Measurements from ENCODE around the gene CEP290. TPM values are rescaled to one million over a fixed set of nuclear protein-coding genes. Genes with fewer than 3 reads are reported as not detected.

The CEP290 gene
- polyA plus RNA-seq, 6 donors from 2014 or later, result 2.0 to 12.5 (median 7.8) TPM

DNA sequence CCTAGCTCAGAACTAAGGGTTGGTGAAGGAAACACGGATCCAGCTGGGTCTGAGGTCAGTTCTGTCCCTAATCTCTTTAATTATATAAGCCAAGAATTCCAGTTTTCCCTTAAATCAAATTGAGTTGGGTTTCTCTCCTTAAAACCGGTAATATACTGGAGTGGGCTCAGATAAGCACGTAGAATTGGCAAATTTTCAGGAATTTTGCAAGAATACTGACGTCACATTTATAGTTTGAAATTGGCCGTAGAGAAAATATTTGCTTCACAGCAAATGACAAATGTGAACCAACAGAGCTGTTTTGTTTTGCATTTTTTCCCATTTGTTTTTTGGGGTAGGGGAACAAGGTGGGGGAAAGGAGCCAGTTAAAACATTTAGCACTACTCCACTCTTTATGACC is 130.1 kb downstream of the CEP290 start:
- H3K4me1 Mint-ChIP-seq, result no peaks in the 10 kb centered on the region
- ATAC-seq (ENCODE audit: low read depth in 2 of 2), result no peak
- peaks cover 0 to 4% of the 10 kb centered on the region in 2 donors for H3K36me3 Mint-ChIP-seq
- no peak overlapping the region for H3K4me3 Mint-ChIP-seq
- no peak for DNase-seq
- peaks cover 0 to 4% (median 2%) of the 10 kb centered on the region in 7 donors for H3K9me3 Mint-ChIP-seq
- H3K27me3 Mint-ChIP-seq, result peaks cover 5 to 19% (median 17%) of the 10 kb centered on the region in 3 donors
- no peak overlapping the region for H3K27ac Mint-ChIP-seq

DNA sequence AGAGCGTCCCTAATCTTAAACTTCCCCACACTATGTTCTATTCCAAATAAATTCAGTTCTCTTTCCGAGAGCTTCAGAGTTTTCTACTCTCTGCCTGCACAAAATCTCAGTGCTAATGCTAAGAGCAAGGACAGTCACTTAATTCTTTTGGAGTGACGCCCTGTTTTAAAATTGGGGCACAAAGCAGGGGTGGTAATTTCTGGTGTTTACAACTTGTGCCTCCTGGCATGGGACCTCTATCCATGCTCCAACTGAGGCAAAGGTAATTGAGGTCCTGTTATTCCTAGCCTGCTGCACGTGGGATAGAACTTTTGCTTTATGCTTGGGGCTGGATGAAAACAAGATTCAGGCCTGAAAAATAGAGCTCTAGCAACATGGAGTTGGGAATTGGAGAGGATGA is 135.5 kb downstream of the CEP290 start:
- ATAC-seq (ENCODE audit: low read depth in 2 of 2) (no peak), DNase-seq (no peak)

DNA sequence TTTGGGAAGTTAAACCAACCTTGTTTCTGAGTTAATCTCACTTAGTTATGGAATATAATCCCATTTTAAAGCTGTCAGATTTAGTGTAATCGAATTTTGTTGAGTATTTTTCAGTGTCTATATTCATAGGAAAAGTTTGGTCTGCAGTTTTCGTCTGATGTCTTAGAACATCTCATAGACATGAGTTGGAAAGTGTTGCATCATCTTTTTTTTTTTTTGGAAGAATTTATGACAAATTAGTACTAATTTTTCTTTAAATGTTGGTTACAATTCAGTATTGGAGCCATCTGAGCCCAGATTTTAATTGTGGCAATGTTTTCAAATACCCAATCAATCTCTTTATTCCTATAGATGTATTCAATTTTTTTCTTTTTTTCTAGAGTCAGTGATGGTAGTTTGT is 140.6 kb downstream of the CEP290 start:
- Mint-ChIP-seq H3K9me3 (peaks cover 0 to 11% (median 3%) of the 10 kb centered on the region in 7 donors), H3K4me3 (no peak overlapping the region), H3K27me3 (peaks cover 0 to 9% (median 8%) of the 10 kb centered on the region in 3 donors), H3K4me1 (no peaks in the 10 kb centered on the region), H3K36me3 (no peaks in the 10 kb centered on the region), H3K27ac (no peak overlapping the region)
- DNase-seq, result no peak
- ATAC-seq (ENCODE audit: low read depth in 2 of 2), result no peak

More for the DNA sequence above, 135.5 kb downstream of the CEP290 start:
- Mint-ChIP-seq H3K27ac (no peak overlapping the region), H3K4me1 (no peaks in the 10 kb centered on the region), H3K36me3 (no peaks in the 10 kb centered on the region), H3K27me3 (peaks cover 0 to 8% (median 6%) of the 10 kb centered on the region in 3 donors), H3K9me3 (peaks cover 0 to 9% (median 4%) of the 10 kb centered on the region in 7 donors), H3K4me3 (peak overlapping the region in 1 of 8 donors; percentile 25)

Other genes starting within 250 kb of the CEP290 start
- gene C12orf50, start 112.7 kb downstream of the CEP290 start, polyA plus RNA-seq (ENCODE audit: low read depth in 6 of 6), result not detected
- gene TMTC3, start 219 bp upstream of the CEP290 start, polyA plus RNA-seq (ENCODE audit: low read depth in 6 of 6), result 1 to 10 TPM in 5 of 6 donors, not detected in 1; 3.0 to 4.4 (median 3.2) TPM